Skeletal muscle cell (primary cell): ENCODE results near the gene DNAJB8.
A peak's percentile ranks its signal among the peaks of the same experiment; 100 is the strongest.

Experiments
- DNase-seq: peaks from one replicate; pipeline ENCODE4 v3.0.0-alpha.2; 2010; ENCODE audit warnings: low read depth
- H3K4me3 ChIP-seq: 2 replicates; pipeline ENCODE4 v1.5.1; 2011; ENCODE audit warnings: low read depth, mild to moderate bottlenecking, control low read depth, low read length, moderate library complexity

Gene DNAJB8

DNA sequence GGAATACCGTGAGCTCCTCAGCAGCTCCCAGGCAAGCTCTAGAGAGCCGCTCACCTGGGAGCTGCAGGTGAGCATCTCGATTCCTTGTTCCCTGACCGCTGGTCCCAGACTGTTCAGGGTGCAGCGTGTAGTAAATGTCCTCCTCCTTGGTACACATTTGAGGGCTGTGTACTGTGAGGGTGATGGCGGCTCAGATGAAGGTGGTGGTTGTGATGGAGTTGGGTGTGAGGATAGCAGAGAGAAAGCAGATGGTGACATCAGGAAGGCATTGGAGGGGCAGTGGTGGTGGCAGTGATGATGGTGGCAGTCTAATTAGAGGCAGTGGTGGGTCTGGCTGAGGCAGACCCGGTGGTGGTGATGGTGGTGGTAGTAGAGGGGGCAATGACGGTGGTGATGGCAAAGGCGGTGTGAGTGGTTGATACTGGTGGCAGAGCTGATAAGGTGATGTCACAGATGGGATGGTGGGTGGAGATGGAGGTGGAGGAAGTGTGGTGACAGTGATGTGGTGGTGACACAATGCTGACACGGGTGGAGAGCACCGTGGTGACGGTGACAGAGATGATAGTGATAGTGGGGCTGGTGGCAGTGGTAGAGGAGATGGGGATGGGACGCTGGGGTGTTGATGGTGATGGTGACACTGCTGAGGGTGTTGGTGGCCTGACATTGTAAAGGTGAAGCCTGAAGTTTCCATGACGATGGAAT, at the start of gene DNAJB8:
TSS of gene DNAJB8 (minus strand) at position 51 of the 702 bp plus-strand sequence. CDS start 3,645 bp downstream, outside the sequence.
- H3K4me3 ChIP-seq: no peak within 1 kb of the TSS
- DNase-seq: no peak

- DNase-seq: no peak
- H3K4me3 ChIP-seq: no peak overlapping the region
Measured at GRCh38 chr3:128515967-128516366, 49.3 kb upstream of the DNAJB8 start.

GRCh38 chr3:128508852-128509251, 42.2 kb upstream of the DNAJB8 start:
- H3K4me3 ChIP-seq: no peak overlapping the region
- no peak for DNase-seq

- DNase-seq: no peak
- H3K4me3 ChIP-seq: no peak overlapping the region
Measured at GRCh38 chr3:128506754-128507153, 40.1 kb upstream of the DNAJB8 start.

DNA sequence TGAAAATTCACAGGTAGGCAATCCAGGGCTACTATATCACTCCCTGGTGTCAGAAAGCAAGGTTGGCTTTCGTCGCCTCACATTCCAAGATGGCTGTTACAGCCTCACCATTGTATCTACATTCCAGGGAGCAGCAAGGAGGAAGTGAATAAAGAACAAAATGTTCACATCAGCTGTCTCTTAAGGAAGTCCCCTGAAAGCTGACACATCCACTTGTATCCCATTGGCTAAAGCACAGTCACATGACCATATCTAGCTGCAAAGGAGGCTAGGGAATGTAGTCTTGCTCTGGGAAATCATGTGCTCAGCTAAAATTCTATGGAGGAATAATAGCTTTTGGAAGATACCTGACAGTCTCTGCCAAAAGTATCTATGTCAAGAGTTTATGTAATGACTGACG, 39.1 kb upstream of the DNAJB8 start:
- no peak overlapping the region for H3K4me3 ChIP-seq
- no peak for DNase-seq

- no peak overlapping the region for H3K4me3 ChIP-seq
- DNase-seq: no peak
Measured at GRCh38 chr3:128504963-128505730, 38.5 kb upstream of the DNAJB8 start.

- DNase-seq: no peak
- no peak overlapping the region for H3K4me3 ChIP-seq
Measured at GRCh38 chr3:128504533-128504915, 37.8 kb upstream of the DNAJB8 start.

DNA sequence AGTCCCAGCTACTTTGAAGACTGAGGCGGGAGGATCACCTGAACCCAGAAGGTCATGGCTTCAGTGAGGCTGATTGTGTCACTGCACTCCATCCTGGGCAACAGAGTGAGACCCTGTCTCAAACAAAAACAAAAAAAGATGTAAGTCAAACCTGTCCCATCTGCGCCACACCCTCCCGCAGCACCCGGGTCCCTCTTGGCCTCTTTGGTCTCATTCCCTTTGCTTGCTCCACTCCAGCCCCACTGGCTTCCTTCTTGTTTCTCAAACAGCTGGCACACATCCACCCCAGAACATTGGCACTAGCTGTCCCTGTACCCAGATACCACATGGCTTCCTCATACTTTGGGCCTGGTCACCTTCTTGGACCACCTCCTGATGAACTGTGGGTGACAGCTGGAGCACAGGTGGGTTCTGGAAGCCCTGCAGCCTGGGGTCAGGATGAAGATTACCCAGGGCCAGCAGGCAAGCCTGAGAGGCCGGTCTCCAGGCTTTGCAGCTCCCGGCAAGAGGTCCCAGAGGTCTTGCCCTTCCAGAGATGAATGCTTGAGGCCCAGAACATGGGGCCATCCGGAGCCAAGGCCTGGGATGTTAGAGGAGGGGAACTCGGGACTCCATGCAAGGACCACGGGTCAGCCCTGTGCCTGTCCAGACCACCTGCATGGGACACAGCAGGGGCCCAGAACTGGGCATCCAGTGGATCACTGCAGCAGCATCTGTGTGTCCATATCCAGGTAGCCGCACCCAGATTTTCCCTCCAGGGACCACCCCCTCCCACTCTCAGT, 37.3 kb upstream of the DNAJB8 start:
- DNase-seq: no peak
- no peak overlapping the region for H3K4me3 ChIP-seq

DNA sequence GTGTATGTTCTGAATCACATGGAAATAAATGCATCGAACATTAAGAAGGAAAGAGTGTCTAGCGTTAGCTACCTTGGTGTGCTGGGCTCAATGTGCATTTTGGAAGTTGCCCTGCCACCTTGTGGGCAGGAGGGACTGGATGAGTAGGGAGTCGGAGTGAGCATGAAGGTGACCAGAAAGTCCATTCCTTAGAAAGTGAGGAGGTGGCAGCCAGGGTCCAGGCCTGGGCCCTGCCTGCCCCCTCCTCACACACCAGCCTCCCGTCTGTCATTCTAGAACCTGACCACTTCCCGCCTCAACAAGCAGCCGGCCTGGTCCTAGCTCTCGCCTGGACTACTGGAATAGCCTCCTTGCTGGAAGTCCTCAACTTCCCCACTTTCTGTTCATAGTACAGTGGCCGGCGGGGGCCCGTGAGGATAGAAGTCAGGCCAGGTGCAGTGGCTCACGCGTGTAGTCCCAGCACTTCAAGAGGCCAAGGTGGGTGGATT, 36.5 kb upstream of the DNAJB8 start:
- H3K4me3 ChIP-seq: no peak overlapping the region
- no peak for DNase-seq

DNA sequence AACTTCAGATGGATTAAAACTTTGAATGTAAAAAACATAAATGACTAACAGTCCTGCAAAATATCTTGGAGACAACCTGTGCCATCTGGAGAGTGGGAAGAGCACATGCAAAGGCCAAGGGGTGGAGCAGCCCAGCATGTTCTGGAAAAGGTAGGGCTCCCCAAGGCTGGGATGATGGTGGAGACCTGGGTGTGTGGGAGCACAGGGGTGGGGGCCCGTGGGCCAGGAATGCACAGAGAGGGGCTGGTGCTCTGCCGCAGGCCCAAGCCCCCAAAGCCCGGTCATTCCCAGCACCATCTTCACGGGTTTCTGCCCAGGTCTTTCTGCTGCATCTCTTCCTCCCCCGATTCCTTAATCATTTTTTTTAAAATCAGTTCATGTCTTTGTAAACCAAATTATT, 36.0 kb upstream of the DNAJB8 start:
- no peak overlapping the region for H3K4me3 ChIP-seq

GRCh38 chr3:128501431-128501830, 34.7 kb upstream of the DNAJB8 start:
- DNase-seq: no peak
- H3K4me3 ChIP-seq: no peak overlapping the region

More for the DNA sequence above, 36.0 kb upstream of the DNAJB8 start:
- no peak for DNase-seq

- H3K4me3 ChIP-seq: no peak overlapping the region
- no peak for DNase-seq
Measured at GRCh38 chr3:128500556-128500955, 33.9 kb upstream of the DNAJB8 start.

DNA sequence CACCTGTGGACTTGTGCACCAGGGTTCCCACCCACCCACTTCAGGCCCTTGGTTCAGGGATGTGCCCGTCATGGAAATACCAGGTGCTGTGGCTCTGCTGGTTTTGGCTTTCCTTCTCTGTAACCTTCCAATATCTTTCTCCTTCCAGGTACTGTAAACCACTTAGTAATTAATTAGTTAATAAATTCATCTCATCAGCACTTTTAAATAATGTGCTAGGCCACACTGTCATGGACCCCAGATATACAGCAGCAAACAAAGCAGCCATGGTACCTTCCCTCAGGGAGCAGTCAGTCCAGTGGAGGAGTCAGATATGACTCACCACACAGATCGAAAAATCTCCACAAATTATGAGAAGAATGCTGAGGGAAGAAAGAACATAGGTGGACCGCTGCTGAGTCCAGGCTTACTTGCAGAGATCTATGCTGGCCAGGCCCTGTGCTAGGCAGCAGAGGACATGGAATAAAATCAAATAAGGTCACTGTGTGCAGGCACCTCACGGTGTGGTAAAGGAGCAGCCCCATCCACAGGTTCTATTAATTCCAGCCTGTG, 33.1 kb upstream of the DNAJB8 start:
- H3K4me3 ChIP-seq: no peak overlapping the region
- DNase-seq: no peak

DNA sequence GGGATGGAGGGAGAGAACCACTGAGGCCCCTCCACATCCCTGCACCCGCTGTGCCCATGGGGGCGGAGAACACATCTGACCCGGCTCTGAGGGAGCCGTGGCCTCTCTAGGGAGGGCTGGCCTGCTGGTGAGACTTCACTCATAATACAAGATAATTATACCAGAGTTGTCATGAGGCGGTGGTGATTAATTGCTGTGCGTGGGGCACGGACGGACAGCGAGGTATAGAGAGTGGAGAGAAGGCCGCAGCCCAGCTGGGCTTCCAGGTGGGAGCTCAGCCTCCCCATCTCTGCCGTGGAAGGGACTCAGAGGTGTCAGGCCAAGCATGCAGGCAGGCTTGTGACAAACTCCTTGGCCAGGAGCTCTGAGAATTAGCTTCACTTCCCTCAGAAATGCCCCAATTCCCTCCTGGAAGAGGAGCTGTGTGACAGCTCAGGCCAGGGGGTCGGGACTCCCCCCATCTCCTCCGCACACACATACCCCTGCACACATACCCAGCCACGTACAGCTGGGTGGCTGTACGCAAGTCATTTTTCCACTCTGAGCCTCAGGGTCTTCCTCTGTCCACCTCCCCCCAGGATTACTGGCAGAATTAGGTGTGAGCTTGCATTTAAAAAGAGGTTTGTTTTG, 32.3 kb upstream of the DNAJB8 start:
- no peak overlapping the region for H3K4me3 ChIP-seq

DNA sequence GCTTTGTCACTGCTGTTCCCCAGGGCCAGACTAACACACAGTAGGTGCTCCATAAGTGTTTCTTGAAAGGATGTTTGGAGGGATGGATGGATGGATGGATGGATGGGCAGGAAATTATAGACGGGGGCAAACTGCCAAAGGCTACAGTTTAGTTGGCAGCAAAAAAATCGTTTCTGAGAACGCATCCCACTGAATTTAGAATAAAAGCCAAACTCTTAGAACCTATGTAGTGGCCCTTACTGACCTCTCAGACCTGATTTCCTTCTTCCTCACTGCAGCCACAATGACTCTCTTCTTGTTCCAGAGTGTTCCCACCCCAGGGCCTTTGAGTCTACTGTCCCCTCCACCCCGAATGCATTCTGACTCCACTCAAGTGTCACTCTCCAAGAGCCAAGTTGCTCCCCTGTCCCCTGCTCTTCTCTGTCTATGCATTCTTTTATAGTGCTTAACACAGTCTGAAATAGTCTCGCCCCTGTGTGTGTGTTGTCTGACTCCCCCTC, 31.5 kb upstream of the DNAJB8 start:
- DNase-seq: no peak
- H3K4me3 ChIP-seq: peak overlapping the region; percentile 56

More for the DNA sequence above, 32.3 kb upstream of the DNAJB8 start:
- DNase-seq: no peak

DNA sequence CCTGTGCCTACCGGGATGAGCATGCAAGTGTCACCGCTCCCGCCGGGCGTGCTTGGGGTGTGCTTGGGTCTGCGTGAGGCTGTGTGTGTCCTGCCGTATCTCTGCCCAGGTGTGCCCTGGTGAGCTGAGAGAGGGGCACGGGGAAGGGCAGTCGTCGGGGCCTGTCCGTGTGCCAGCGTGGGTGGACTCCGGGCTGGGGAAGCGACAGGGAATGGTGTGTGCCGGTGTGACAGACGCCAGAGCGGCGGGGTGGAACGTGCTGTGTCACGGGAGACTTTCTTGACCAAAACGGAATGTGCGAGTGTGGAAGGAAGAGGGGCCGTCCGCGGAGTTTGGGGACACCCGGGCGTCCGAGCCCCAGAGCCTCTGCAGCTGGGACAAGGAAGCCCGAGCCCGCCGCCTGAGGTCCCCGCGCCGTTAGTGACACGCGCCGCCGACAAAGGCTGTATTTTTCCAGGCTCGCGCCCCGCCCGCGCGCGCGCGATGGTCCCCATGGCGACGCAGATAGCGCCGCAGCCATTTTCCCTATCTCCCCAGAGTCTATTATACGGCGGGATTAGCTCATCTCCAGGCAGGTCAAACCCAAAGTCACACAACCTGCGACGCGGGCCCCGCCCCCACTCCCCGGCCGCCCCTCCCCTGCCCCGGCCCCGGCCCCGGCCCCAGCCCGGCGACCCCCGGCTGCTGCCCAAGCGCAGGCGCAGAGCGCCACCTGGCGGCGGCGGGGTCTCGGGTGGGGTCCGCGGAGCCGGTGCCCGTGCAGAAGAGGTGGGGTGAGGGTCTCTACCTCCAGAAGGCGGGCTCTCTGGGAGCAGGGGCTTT, 30.8 kb upstream of the DNAJB8 start:
- no peak for DNase-seq
- peak overlapping the region; percentile 56 for H3K4me3 ChIP-seq

- peak overlapping the region; percentile 56 for H3K4me3 ChIP-seq
- no peak for DNase-seq
Measured at GRCh38 chr3:128496602-128497304, 30.1 kb upstream of the DNAJB8 start.
